ENCODE data around the gene OSBPL2. TPM values are rescaled to one million over a fixed set of nuclear protein-coding genes. Genes with fewer than 3 reads are reported as not detected.

The OSBPL2 gene
- total RNA-seq, 2 experiments from 2014 or later = 17.2 to 40.0 TPM

DNA sequence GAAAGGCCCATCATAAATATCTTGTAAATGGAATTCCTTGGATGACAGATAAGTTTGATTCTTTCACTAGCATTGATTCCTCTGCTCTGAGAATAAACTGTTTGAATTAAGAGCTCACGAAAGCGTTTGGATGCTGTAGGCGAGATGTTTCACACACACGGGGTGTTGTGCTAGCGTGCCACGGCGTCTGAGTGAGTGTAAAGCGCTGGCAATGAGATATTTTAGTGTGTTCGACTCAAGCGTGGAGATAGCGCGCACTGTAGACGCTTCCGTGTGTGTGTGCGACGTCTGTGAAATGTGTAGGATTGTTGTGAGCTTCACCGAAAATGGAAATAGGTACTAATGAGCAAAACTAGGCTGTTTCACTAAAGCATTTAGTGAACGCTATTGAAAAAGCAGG, 35.1 kb downstream of the OSBPL2 start:
- Histone ChIP-seq H3K4me1 (ENCODE audit: insufficient read depth, low read length, poor library complexity, severe bottlenecking) (no peaks in the 10 kb centered on the region), H3K27ac (ENCODE audit: low read depth, low read length, poor library complexity, severe bottlenecking) (no peak overlapping the region), H3K79me2 (ENCODE audit: insufficient read depth, low read depth, low read length) (no peaks in the 10 kb centered on the region), H3K4me3 (ENCODE audit: low read depth, low read length, poor library complexity, severe bottlenecking) (no peak overlapping the region), H3K36me3 (ENCODE audit: insufficient read depth, low read length) (0 out of 2 replicates have a peak, but pooled peaks cover 5% of the 10 kb centered on the region), H4K20me1 (ENCODE audit: insufficient read depth, low read length) (no peaks in the 10 kb centered on the region), H3K9me2 (ENCODE audit: insufficient read depth, low read length) (no peaks in the 10 kb centered on the region), H2AFZ (ENCODE audit: low read length) (no peak overlapping the region), H3K4me2 (ENCODE audit: low read length) (no peak overlapping the region), H3K9me3 (ENCODE audit: low read length) (no peaks in the 10 kb centered on the region)
- BruUV-seq (replicated peaks) = no TSS peak
- TF ChIP-seq, protein P1, sequence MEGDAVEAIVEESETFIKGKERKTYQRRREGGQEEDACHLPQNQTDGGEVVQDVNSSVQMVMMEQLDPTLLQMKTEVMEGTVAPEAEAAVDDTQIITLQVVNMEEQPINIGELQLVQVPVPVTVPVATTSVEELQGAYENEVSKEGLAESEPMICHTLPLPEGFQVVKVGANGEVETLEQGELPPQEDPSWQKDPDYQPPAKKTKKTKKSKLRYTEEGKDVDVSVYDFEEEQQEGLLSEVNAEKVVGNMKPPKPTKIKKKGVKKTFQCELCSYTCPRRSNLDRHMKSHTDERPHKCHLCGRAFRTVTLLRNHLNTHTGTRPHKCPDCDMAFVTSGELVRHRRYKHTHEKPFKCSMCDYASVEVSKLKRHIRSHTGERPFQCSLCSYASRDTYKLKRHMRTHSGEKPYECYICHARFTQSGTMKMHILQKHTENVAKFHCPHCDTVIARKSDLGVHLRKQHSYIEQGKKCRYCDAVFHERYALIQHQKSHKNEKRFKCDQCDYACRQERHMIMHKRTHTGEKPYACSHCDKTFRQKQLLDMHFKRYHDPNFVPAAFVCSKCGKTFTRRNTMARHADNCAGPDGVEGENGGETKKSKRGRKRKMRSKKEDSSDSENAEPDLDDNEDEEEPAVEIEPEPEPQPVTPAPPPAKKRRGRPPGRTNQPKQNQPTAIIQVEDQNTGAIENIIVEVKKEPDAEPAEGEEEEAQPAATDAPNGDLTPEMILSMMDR (conservative IDR thresholded peaks at IDR 0.05; ENCODE audit: low read length) = no peak
- no peak for TF ChIP-seq EZH2phosphoT487 (IDR thresholded peaks at IDR 0.05; ENCODE audit: borderline replicate concordance, low read depth, low read length)
- intact Hi-C loops (cut with micrococcal nuclease; ENCODE audit: unreplicated experiment) = no loop called here
- DNase-seq (ENCODE audit: low spot score) = no peak
- CTCF ChIA-PET (ENCODE audit: unreplicated experiment) = no interaction called here
- POLR2A ChIA-PET = no interaction called here

DNA sequence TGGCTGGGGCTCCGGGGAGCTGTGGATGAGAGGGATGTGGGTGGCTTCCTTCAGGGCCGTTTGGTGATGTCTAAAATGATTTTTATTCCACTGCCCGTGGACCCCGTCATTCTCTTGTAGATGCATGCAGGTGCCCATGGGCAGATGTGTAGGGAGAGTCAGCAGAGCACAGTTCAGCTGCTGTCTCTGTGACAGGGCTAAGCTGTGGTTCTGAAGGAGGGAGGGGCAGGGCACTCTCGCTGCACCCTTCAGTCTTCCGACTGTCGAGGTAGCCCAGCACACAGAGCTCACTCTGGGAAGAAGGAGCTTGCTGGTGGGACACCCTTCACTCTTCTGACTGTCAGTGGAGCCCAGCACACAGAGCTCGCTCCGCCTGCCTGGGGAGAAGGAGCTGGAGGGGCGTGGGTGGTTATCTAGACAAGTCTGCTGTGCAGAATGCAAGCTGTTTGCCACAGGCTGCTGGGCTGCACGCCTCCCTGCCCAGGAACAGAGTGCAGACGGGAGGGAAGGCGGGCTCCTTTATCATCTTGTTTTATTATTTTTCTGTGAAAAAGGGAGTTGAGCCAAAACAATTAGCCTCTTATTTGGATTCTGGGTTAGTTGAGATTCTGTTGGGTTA, 36.1 kb downstream of the OSBPL2 start:
- H2AFZ ChIP-seq (ENCODE audit: low read length) = no peak overlapping the region
- DNase-seq (ENCODE audit: low spot score) = no peak
- CTCF ChIA-PET (ENCODE audit: unreplicated experiment) = no interaction called here
- H3K4me2 ChIP-seq (ENCODE audit: low read length) = no peak overlapping the region
- H4K20me1 ChIP-seq (ENCODE audit: insufficient read depth, low read length) = no peaks in the 10 kb centered on the region
- no peak overlapping the region for H3K27ac ChIP-seq (ENCODE audit: low read depth, low read length, poor library complexity, severe bottlenecking)
- TF ChIP-seq, protein P1 (conservative IDR thresholded peaks at IDR 0.05; ENCODE audit: low read length) = no peak
- no peak for TF ChIP-seq EZH2phosphoT487 (IDR thresholded peaks at IDR 0.05; ENCODE audit: borderline replicate concordance, low read depth, low read length)
- H3K9me2 ChIP-seq (ENCODE audit: insufficient read depth, low read length) = no peaks in the 10 kb centered on the region
- H3K9me3 ChIP-seq (ENCODE audit: low read length) = no peaks in the 10 kb centered on the region
- POLR2A ChIA-PET = no interaction called here
- H3K79me2 ChIP-seq (ENCODE audit: insufficient read depth, low read depth, low read length) = no peaks in the 10 kb centered on the region
- no peaks in the 10 kb centered on the region for H3K4me1 ChIP-seq (ENCODE audit: insufficient read depth, low read length, poor library complexity, severe bottlenecking)
- no TSS peak for BruUV-seq (replicated peaks)
- intact Hi-C loops (cut with micrococcal nuclease; ENCODE audit: unreplicated experiment) = no loop called here
- no peak overlapping the region for H3K4me3 ChIP-seq (ENCODE audit: low read depth, low read length, poor library complexity, severe bottlenecking)
- H3K36me3 ChIP-seq (ENCODE audit: insufficient read depth, low read length) = peaks cover 11% of the 10 kb centered on the region

DNA sequence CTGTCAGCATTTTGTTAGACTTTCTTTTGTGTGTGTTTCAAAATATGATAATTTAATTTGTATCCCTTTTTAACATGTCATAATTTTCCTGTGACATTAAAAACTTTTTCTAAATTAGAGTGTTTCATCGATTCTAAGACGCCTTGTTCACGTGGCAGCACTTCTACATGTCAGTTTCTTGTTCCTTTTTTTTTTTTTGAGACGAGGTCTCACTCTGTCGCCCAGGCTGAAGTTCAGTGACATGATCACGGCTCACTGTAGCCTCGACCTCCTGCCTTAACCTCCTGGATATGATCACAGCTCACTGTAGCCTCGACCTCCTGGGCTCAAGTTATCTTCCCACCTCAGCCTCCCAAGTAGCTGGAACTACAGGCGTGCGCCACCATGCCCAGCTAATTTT, 36.9 kb downstream of the OSBPL2 start:
- Histone ChIP-seq H3K4me3 (ENCODE audit: low read depth, low read length, poor library complexity, severe bottlenecking) (no peak overlapping the region), H3K9me2 (ENCODE audit: insufficient read depth, low read length) (no peaks in the 10 kb centered on the region), H3K9me3 (ENCODE audit: low read length) (no peaks in the 10 kb centered on the region), H2AFZ (ENCODE audit: low read length) (no peak overlapping the region), H4K20me1 (ENCODE audit: insufficient read depth, low read length) (no peaks in the 10 kb centered on the region), H3K27ac (ENCODE audit: low read depth, low read length, poor library complexity, severe bottlenecking) (no peak overlapping the region), H3K79me2 (ENCODE audit: insufficient read depth, low read depth, low read length) (no peaks in the 10 kb centered on the region), H3K4me2 (ENCODE audit: low read length) (no peak overlapping the region), H3K36me3 (ENCODE audit: insufficient read depth, low read length) (peaks cover 18% of the 10 kb centered on the region), H3K4me1 (ENCODE audit: insufficient read depth, low read length, poor library complexity, severe bottlenecking) (no peaks in the 10 kb centered on the region)
- no TSS peak for BruUV-seq (replicated peaks)
- TF ChIP-seq EZH2phosphoT487 (IDR thresholded peaks at IDR 0.05; ENCODE audit: borderline replicate concordance, low read depth, low read length) = no peak
- TF ChIP-seq, protein P1 (conservative IDR thresholded peaks at IDR 0.05; ENCODE audit: low read length) = no peak
- CTCF ChIA-PET (ENCODE audit: unreplicated experiment) = no interaction called here
- intact Hi-C loops (cut with micrococcal nuclease; ENCODE audit: unreplicated experiment) = no loop called here
- POLR2A ChIA-PET = interaction anchor here (0.7 kb wide), 1 partner anchor 1758 kb away, joined by 3 read pairs; no protein-coding TSS in a partner anchor
- no peak for DNase-seq (ENCODE audit: low spot score)

All from OCI-LY7 (cell line).